H1 (cell line): ENCODE results near the gene RIPOR2. TPM values are rescaled to one million over a fixed set of nuclear protein-coding genes. Genes with fewer than 3 reads are reported as not detected.

ENCODE experiments used
- CTCF ChIA-PET: fragments of 300-600 bp; sonication (Branson Sonifier 250); formaldehyde crosslinking; loops from one replicate; lab custom pipeline; 2021; ENCODE audit not compliant: partially characterized antibody; lab: Charles Lee
- POLR2A ChIA-PET: fragments of 300-600 bp; sonication (Branson Sonifier 250); formaldehyde crosslinking; loops from one replicate; lab custom pipeline; 2021; ENCODE audit warnings: inconsistent platforms; ENCODE audit not compliant: partially characterized antibody; lab: Charles Lee
- DNase-seq, 2 experiments: peaks; one replicate each; pipeline versions ENCODE4 v3.0.0 to v3.0.0-alpha.2; 2010 to 2022; ENCODE audit warnings: low spot score in 2 of 2, low read depth in 1 of 2, mixed read lengths in 1 of 2
- FAIRE-seq: peaks from 2 replicates; lab custom pipeline; 2011; peaks lifted over from hg19 to GRCh38; lab: Jason Lieb, UNC
- H2AFZ ChIP-seq: 2 replicates; pipeline ENCODE4 v1.8.1; 2012; ENCODE audit warnings: low read length, inconsistent platforms
- H2AK5ac ChIP-seq: 2 replicates; pipeline ENCODE4 v1.6.1; 2013; ENCODE audit warnings: low read depth, low read length
- H2BK120ac ChIP-seq: replicated peaks from 2 replicates; pipeline ENCODE3; 2013; ENCODE audit warnings: low read depth, low read length, inconsistent platforms
- H2BK12ac ChIP-seq: 2 replicates; pipeline ENCODE4 v1.6.1; 2013; ENCODE audit warnings: low read depth, low read length
- H2BK15ac ChIP-seq: 2 replicates; pipeline ENCODE4 v1.6.1; 2013; ENCODE audit warnings: low read length
- H2BK20ac ChIP-seq: 2 replicates; pipeline ENCODE4 v1.6.1; 2013; ENCODE audit warnings: low read length
- H2BK5ac ChIP-seq: 2 replicates; pipeline ENCODE4 v1.6.1; 2013; ENCODE audit warnings: low read depth, low read length
- H3K14ac ChIP-seq: 2 replicates; pipeline ENCODE4 v1.6.1; 2013; ENCODE audit warnings: inconsistent platforms; ENCODE audit not compliant: insufficient read length
- H3K18ac ChIP-seq: 2 replicates; pipeline ENCODE4 v1.6.1; 2013; ENCODE audit warnings: low read length; ENCODE audit errors: extremely low read depth
- H3K23ac ChIP-seq: 2 replicates; pipeline ENCODE4 v1.6.1; 2013; ENCODE audit warnings: inconsistent platforms; ENCODE audit not compliant: insufficient read length
- H3K23me2 ChIP-seq: 2 replicates; pipeline ENCODE4 v1.6.1; 2013; ENCODE audit warnings: low read depth, low read length
- H3K27ac ChIP-seq: 2 replicates; pipeline ENCODE4 v1.6.1; 2011; ENCODE audit warnings: low read depth, low read length, inconsistent platforms
- H3K27me3 ChIP-seq, 4 experiments: replicated peaks in 1 of 4; 1 replicate in 1 of 4; 2 replicates in 3 of 4; pipeline versions ENCODE4 v1.6.1 to v1.8.1; 2011 to 2013; ENCODE audit warnings: low read length in 3 of 4, mild to moderate bottlenecking in 3 of 4, inconsistent platforms in 2 of 4, mixed read lengths in 2 of 4, moderate library complexity in 1 of 4; ENCODE audit not compliant: control insufficient read depth in 3 of 4, insufficient read depth in 3 of 4; ENCODE audit errors: extremely low read depth in 1 of 4
- H3K36me3 ChIP-seq, 4 experiments: 2 replicates each; pipeline versions ENCODE4 v1.6.1 to v1.8.1; 2011 to 2013; ENCODE audit warnings: mild to moderate bottlenecking in 4 of 4, low read length in 3 of 4, moderate library complexity in 2 of 4, control low read depth in 1 of 4, inconsistent platforms in 1 of 4; ENCODE audit not compliant: insufficient read depth in 4 of 4, control insufficient read depth in 2 of 4
- H3K4ac ChIP-seq: replicated peaks from 2 replicates; pipeline ENCODE3; 2013; ENCODE audit warnings: low read length, low read depth, mixed read lengths, inconsistent platforms; ENCODE audit not compliant: insufficient read length
- H3K4me1 ChIP-seq, 4 experiments: replicated peaks in 1 of 4; 1 replicate in 1 of 4; 2 replicates in 3 of 4; pipeline versions ENCODE4 v1.6.1 to v1.8.1; 2011 to 2013; ENCODE audit warnings: low read length in 3 of 4, inconsistent platforms in 2 of 4, mixed read lengths in 1 of 4; ENCODE audit not compliant: insufficient read depth in 4 of 4, control insufficient read depth in 3 of 4
- H3K4me2 ChIP-seq, 2 experiments: 2 replicates each; pipeline versions ENCODE4 v1.6.1 to v1.8.1; 2011 to 2013; ENCODE audit warnings: low read depth in 2 of 2, low read length in 2 of 2, control low read depth in 1 of 2, inconsistent platforms in 1 of 2, mild to moderate bottlenecking in 1 of 2; ENCODE audit not compliant: insufficient read depth in 1 of 2
- H3K4me3 ChIP-seq, 4 experiments: fragments of 200-600, 300-600 bp in 1 of 4; sonication (generic), shearing (Covaris generic), sonication (Bioruptor Twin) in 1 of 4; 2 replicates each; pipeline versions ENCODE4 v1.5.1 to v1.8.1; 2011 to 2016; ENCODE audit warnings: low read length in 4 of 4, low read depth in 3 of 4, control low read depth in 2 of 4, inconsistent platforms in 2 of 4, mild to moderate bottlenecking in 2 of 4, mixed read lengths in 1 of 4, moderate library complexity in 1 of 4; ENCODE audit not compliant: insufficient read depth in 2 of 4; ENCODE audit errors: extremely low read depth in 1 of 4
- H3K56ac ChIP-seq: replicated peaks from 2 replicates; pipeline ENCODE3; 2013; ENCODE audit warnings: low read depth, mild to moderate bottlenecking, mixed read lengths, low read length, inconsistent platforms; ENCODE audit not compliant: insufficient read length
- H3K79me1 ChIP-seq: 2 replicates; pipeline ENCODE4 v1.6.1; 2013; ENCODE audit warnings: low read depth, low read length, control low read depth
- H3K79me2 ChIP-seq, 2 experiments: 2 replicates each; pipeline versions ENCODE4 v1.6.1 to v1.8.1; 2012 to 2013; ENCODE audit warnings: low read length in 2 of 2, mild to moderate bottlenecking in 2 of 2, inconsistent platforms in 1 of 2; ENCODE audit not compliant: insufficient read depth in 2 of 2, control insufficient read depth in 1 of 2
- H3K9ac ChIP-seq, 4 experiments: replicated peaks in 1 of 4; 1 replicate in 1 of 4; 2 replicates in 3 of 4; pipeline versions ENCODE4 v1.6.1 to v1.8.1; 2011 to 2013; ENCODE audit warnings: low read depth in 3 of 4, low read length in 3 of 4, control low read depth in 2 of 4, mild to moderate bottlenecking in 2 of 4, moderate library complexity in 2 of 4, inconsistent platforms in 1 of 4; ENCODE audit errors: extremely low read depth in 1 of 4
- H3K9me3 ChIP-seq, 2 experiments: 2 replicates each; pipeline versions ENCODE4 v1.6.1 to v1.8.1; 2012 to 2013; ENCODE audit warnings: mild to moderate bottlenecking in 2 of 2, moderate library complexity in 2 of 2, control low read depth in 1 of 2, inconsistent platforms in 1 of 2, low read depth in 1 of 2, low read length in 1 of 2, mixed read lengths in 1 of 2; ENCODE audit not compliant: insufficient read depth in 2 of 2
- H4K20me1 ChIP-seq, 2 experiments: replicated peaks in 1 of 2; 2 replicates each; pipeline versions ENCODE3 to v1.8.1; 2011 to 2013; ENCODE audit warnings: inconsistent platforms in 2 of 2, low read length in 2 of 2, mild to moderate bottlenecking in 1 of 2; ENCODE audit not compliant: insufficient read depth in 2 of 2, control insufficient read depth in 1 of 2
- H4K5ac ChIP-seq: 2 replicates; pipeline ENCODE4 v1.6.1; 2013; ENCODE audit warnings: low read length, low read depth, mixed read lengths, inconsistent platforms; ENCODE audit not compliant: insufficient read length
- H4K8ac ChIP-seq: 2 replicates; pipeline ENCODE4 v1.8.0; 2013; ENCODE audit warnings: mild to moderate bottlenecking, moderate library complexity, low read length, inconsistent platforms; ENCODE audit not compliant: insufficient read depth; ENCODE audit errors: extremely low read depth
- H4K91ac ChIP-seq: replicated peaks from 2 replicates; pipeline ENCODE3; 2013; ENCODE audit warnings: low read length, mixed read lengths, inconsistent platforms; ENCODE audit not compliant: insufficient read length
- SIN3A ChIP-seq, 2 experiments: IDR thresholded peaks in 1 of 2; conservative IDR thresholded peaks in 1 of 2; 2 replicates each; pipeline ENCODE4 v1.6.1; 2011 to 2012; ENCODE audit warnings: low read length in 2 of 2, improper control_type of control experiment in 1 of 2, low read depth in 1 of 2, mild to moderate bottlenecking in 1 of 2
- polyA plus RNA-seq, 7 experiments: library from polyadenylated mRNA; depleted of rRNA in 3 of 7; stranded (reverse) in 5 of 7; unstranded in 2 of 7; fragments of >200 nt in 5 of 7; fragments of 200-250 nt in 2 of 7; gene quantifications; 1 replicate in 5 of 7; 2 replicates in 1 of 7; 4 replicates in 1 of 7; pipeline versions ENCODE4 v1.2.1 to v1.2.3, GENCODE V29; 2011 to 2013; ENCODE audit warnings: missing spikeins in 2 of 7, mixed read lengths in 2 of 7
- total RNA-seq: library from RNA; stranded (reverse); fragmentation: NEBNext Ultra II Directional; extraction: Animal tissue kit (Norgen Biotek cat#: 25700); gene quantifications from 2 replicates; pipeline ENCODE4 v1.2.1, GENCODE V29; 2021

RIPOR2 gene
- total and polyA plus RNA-seq, 2 of the 8 experiments (the other 6 are each of a cell fraction or from before 2014, with no cell fraction given): 16.7 to 45.6 TPM

- Histone ChIP-seq H2BK20ac (no peak overlapping the region), H4K8ac (no peak overlapping the region), H3K56ac (no peak overlapping the region), H4K5ac (no peak overlapping the region), H4K20me1 (no peaks in the 10 kb centered on the region), H3K14ac (no peak overlapping the region), H2BK15ac (no peak overlapping the region), H3K23ac (no peak overlapping the region), H4K91ac (no peak overlapping the region), H2BK5ac (no peak overlapping the region), H3K36me3 (no peaks in the 10 kb centered on the region), H3K4ac (no peak overlapping the region), H3K4me1 (no peaks in the 10 kb centered on the region), H3K79me2 (no peaks in the 10 kb centered on the region), H3K27ac (no peak overlapping the region), H2AFZ (no peak overlapping the region), H3K4me2 (no peak overlapping the region), H3K4me3 (no peak overlapping the region), H3K23me2 (no peaks in the 10 kb centered on the region), H3K79me1 (no peaks in the 10 kb centered on the region), H2AK5ac (no peak overlapping the region), H2BK120ac (no peak overlapping the region), H3K9me3 (peaks cover 0 to 4% of the 10 kb centered on the region in 2 experiments; a peak in 1 of 4 replicates), H3K27me3 (no peaks in the 10 kb centered on the region), H2BK12ac (no peak overlapping the region), H3K18ac (no peak overlapping the region), H3K9ac (no peak overlapping the region)
- TF ChIP-seq SIN3A (conservative IDR thresholded peaks at IDR 0.05 in 1 of 2, IDR thresholded peaks at IDR 0.05 in 1 of 2; ENCODE audit: low read depth in 1 of 2, low read length in 2 of 2): no peak
- ChIA-PET CTCF (interaction anchor here (2.8 kb wide), 1 partner anchor 11 kb away, joined by 17 read pairs; no protein-coding TSS in a partner anchor), POLR2A (no interaction called here)
- no peak for DNase-seq
- FAIRE-seq: no peak
Measured at GRCh38 chr6:24945054-24945453, 9.3 kb upstream of the RIPOR2 start.
